Measurements from ENCODE around the gene PLA2G3. TPM values are rescaled to one million over a fixed set of nuclear protein-coding genes. Genes with fewer than 3 reads are reported as not detected.

Gene PLA2G3
- total RNA-seq, 1 experiment from 2014 or later: not detected

- Histone ChIP-seq H3K9me2 (ENCODE audit: insufficient read depth) (no peaks in the 10 kb centered on the region), H3K4me1 (ENCODE audit: control insufficient read depth in 1 of 2, insufficient read depth in 2 of 2, low read length in 2 of 2) (peaks cover 9 to 25% of the 10 kb centered on the region in 2 experiments), H3K4me2 (ENCODE audit: low read length) (no peak overlapping the region), H3K27ac (ENCODE audit: low read depth, low read length) (no peak overlapping the region), H3K27me3 (ENCODE audit: insufficient read depth, low read length) (no peaks in the 10 kb centered on the region), H3K79me2 (ENCODE audit: insufficient read depth, low read length) (no peaks in the 10 kb centered on the region), H2AFZ (ENCODE audit: low read depth, low read length, poor library complexity, severe bottlenecking) (no peak overlapping the region), H4K20me1 (ENCODE audit: insufficient read depth) (no peaks in the 10 kb centered on the region), H3K9me3 (ENCODE audit: control insufficient read depth in 1 of 2, insufficient read depth in 1 of 2, low read depth in 1 of 2, low read length in 2 of 2) (no peaks in the 10 kb centered on the region), H3K36me3 (ENCODE audit: control insufficient read depth in 1 of 2, insufficient read depth in 2 of 2, low read length in 2 of 2) (no peaks in the 10 kb centered on the region), H3K9ac (ENCODE audit: low read length) (no peak overlapping the region), H3K4me3 (replicated peaks in 1 of 2; ENCODE audit: low read depth in 1 of 2, low read length in 2 of 2) (no peak overlapping the region)
- ATAC-seq: no peak
- ChIA-PET RAD21 (ENCODE audit: low non-redundant PET in 1 of 2, low total read pairs in 2 of 2, uncharacterized antibody in 2 of 2, unreplicated experiment in 2 of 2) (no interaction called here), POLR2A (no interaction called here), CTCF (no interaction called here)
- intact Hi-C loops (cut with micrococcal nuclease): no loop called here
- TF ChIP-seq FOSL1 (IDR thresholded peaks at IDR 0.05; ENCODE audit: low read depth): no peak
- TF ChIP-seq RAD21 (IDR thresholded peaks at IDR 0.05; ENCODE audit: low read depth): no peak
- no peak for TF ChIP-seq ELF1 (IDR thresholded peaks at IDR 0.05; ENCODE audit: borderline replicate concordance, low read depth)
- TF ChIP-seq CTCF (IDR thresholded peaks at IDR 0.05 in 2 of 3, conservative IDR thresholded peaks at IDR 0.05 in 1 of 3; ENCODE audit: borderline replicate concordance in 1 of 3, insufficient read depth in 1 of 3, low read depth in 2 of 3, low read length in 2 of 3): no peak
- no peak for TF ChIP-seq ZFX (IDR thresholded peaks at IDR 0.05)
- TF ChIP-seq SRF (IDR thresholded peaks at IDR 0.05; ENCODE audit: low read depth): no peak
- no peak for TF ChIP-seq CBX3 (IDR thresholded peaks at IDR 0.05; ENCODE audit: low read depth)
- TF ChIP-seq EGR1 (IDR thresholded peaks at IDR 0.05; ENCODE audit: low read depth): no peak
- TF ChIP-seq SIN3A (IDR thresholded peaks at IDR 0.05; ENCODE audit: low read depth): no peak
- TF ChIP-seq SP1 (IDR thresholded peaks at IDR 0.05; ENCODE audit: low read depth): no peak
- TF ChIP-seq POLR2AphosphoS5 (IDR thresholded peaks at IDR 0.05; ENCODE audit: low read depth, low read length): no peak
- TF ChIP-seq EZH2phosphoT487 (IDR thresholded peaks at IDR 0.05; ENCODE audit: borderline replicate concordance): no peak
- TF ChIP-seq TCF7L2 (IDR thresholded peaks at IDR 0.05; ENCODE audit: borderline replicate concordance, extremely low read depth, insufficient read depth, insufficient read length): no peak
- BruUV-seq (replicated peaks): no TSS peak
- DNase-seq (ENCODE audit: low read depth, low spot score): no peak
Measured at GRCh38 chr22:31126128-31126868, 14.0 kb downstream of the PLA2G3 start.

Measured in HCT116 (cell line).